Raji (cell line): Measurements from ENCODE around the gene NFATC3.

Experiments
- POLR2A ChIP-seq: IDR thresholded peaks from 2 replicates; pipeline ENCODE4 v1.6.1; 2011; ENCODE audit warnings: low read depth, low read length, control low read depth; ENCODE audit not compliant: insufficient read depth

The NFATC3 gene

GRCh38 chr16:68273896-68274295, 188.7 kb downstream of the NFATC3 start:
- TF ChIP-seq POLR2A: no peak

- TF ChIP-seq POLR2A: no peak
Observed at GRCh38 chr16:68274441-68274840, 189.3 kb downstream of the NFATC3 start.

DNA sequence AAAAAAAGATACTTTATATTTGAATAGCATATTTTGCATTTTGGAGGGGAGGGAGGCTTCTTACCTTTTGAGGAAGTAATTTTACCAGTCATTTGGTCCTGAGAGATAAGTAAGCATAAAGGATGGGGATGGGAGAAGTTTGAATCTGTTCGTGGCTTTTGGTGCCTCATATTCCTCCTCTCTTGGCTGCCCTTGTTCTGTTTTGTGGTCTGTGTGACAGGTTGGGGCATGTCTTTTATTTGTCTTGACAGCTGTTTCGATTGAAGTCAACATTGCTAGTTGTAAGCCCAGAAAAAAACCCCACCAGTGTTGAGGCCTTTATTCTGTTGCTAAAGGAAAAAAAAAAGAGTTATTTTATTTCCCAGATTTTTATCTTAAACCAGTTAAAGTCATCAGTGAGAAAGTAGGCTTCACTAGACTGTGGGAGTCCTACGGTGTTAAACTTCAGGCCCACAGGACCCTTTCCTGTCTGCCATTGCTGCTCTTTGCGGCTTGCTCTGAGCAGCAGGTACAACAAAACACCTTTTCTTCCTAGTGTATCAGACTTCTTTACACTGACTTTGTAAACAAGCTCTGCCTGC, 190.5 kb downstream of the NFATC3 start:
- TF ChIP-seq POLR2A: no peak

DNA sequence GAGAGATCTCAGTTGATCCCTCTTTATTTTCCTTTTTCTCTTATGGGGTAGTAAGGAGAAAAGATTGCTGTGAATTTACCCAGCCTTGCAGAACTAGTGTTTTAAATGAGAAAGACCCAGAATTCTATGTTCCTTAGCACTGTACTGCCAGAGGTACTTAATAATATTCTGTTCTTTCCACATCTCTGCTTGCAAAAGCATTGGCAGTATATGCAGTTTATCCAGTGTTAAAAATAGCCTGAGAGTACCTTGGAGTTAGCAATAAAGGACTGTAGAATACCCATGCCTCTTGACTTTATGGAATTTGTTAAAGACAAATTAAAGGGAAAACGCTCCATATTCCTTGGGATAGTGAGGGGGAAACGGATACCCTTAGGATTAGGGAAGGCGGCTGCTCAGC, 191.1 kb downstream of the NFATC3 start:
- no peak for TF ChIP-seq POLR2A
